EL (cell line): Measurements from ENCODE around the gene DOCK4.

Experiments
- DNase-seq: peaks from one replicate; pipeline ENCODE4 v3.0.0-alpha.2; 2016

Gene DOCK4

DNA sequence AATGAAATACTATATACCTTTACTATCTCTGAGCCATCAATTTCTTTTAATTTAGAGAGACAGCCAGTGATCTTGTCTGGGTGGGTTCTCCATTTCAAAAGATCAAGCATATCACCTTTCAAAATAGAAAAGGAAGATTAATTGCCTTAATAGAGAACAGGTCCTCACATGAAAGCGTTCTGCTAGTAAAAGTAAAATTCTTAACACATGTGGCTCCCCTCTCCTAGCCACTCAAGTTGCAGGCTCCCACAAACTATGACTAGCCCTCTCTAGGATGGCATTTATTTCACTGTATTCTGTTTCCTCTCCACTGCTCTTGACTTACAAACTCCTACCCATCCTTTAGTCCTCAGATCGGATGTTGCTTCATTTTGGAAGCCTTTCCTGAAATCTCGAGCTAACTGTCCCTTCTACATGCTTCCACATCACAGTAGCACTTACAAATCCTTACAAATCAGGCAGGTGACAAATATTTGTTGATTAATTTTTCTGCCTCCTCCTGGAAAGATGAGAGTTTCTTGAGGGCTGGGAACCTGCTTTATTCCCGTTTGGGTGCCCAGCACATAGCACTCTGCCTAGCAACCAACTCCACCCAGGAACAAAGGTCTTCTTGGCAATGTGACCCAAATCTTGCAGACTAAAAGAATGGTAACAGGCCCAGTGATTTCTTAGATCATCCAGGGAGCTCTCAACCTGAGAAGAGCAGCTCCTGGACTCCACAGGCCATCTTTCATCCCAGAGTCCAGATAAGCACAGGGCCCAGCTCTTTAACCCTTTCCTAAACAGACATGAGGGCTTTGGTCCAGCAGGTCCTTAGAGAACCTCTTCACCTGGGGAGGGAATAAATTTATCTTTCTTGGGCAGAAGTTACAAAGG lies 333.5 kb downstream of the DOCK4 start:
- no peak for DNase-seq

DNA sequence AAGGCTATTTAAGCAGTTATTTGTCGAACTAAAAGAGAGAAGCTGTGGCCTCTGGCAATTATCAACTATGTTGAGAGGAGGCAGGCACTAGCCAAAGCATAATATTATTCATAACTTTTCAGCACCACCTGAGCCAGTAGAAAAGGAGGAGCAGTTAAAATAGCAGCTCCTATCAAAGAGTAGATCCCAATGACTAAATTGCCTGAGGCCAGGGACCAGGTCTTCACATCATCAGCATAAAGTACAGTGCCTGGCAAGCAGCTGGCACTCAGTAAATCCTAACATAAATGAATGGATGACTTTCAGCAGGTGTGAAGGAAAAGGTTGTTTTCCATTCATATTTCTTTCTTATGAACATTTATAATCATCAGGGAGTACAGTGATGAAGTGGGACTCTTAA lies 334.9 kb downstream of the DOCK4 start:
- no peak for DNase-seq

DNA sequence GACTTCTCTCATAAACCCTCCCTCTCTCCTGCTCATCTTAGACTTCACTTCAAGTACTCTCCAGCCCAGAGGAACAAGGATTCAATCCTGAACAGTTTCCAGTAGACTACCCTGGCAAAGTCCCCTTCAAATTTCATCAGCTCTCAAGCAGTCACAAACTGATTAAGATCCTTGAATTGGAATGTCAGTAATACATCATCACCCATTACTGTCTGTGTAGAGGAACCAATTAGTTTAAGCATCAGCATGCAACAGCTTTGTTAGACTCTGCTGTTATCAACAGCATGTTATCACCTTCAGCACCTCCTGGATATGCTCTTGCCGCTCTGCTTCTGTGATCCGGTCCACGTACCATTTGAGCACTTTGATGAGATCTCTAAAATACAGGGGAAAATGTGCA lies 336.9 kb downstream of the DOCK4 start:
- no peak for DNase-seq

DNA sequence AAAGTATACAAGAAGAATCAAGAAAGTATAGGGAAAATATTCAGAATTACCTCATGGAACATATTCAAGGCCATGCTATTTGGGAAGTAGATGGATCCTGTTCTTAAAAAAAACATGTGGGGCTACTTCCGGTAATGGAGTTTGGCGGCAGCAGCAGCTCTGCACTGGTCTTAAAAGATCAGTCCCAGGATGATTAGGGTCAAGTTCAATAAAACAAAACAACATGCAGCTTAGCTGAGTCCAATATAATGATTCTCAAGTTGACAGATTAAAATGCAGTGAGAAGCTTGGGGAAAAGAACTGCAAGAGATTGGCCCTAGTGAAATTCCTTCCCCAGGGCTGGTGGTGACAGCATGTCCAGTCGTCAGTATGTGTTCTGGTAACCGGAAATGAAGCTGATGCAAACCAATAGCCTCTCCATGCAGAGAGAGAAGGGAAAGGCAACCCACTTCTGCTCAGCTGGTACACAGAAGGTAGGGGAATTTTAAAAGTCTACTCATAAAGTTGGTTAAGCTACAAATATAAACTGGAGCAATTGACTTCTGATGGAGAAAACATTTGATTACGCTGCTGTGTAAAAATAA lies 338.8 kb downstream of the DOCK4 start:
- no peak for DNase-seq

DNA sequence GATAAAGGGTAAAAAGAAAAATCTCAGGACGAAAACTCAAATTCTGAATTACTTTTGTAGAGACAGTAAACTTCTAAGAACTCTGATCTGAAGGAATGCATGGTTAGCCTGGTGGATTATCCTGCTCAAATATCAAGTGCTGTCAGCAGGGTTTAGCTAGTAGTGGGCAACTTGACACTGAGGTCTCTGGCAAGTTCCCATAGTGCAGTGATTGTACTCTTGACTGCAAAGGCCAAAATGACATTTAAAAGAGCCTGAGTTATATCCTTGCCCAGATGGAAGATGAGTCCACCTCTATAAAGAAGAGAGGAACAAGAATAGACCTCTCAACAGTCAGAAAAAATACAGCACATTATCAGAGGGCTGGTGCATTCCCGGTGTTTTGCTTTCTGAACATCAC lies 339.4 kb downstream of the DOCK4 start:
- no peak for DNase-seq

DNA sequence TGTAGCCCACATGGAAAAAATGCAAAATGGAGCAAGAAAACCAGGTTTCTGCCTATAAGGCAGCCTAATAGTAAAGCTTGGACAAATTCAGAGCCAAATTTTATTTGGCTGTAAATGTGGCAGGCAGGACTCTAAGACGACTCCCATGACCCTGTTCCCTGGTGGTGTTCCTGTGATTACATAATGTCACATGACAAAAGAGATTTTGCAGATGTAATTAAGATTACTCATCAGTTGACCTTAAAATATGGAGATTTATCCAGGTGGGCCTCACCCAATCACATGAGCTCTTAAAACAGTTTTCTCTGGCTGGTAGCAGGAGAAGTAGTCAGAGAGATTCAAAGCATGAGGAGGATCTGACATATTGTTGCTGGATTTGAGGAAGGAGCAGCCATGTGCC lies 340.8 kb downstream of the DOCK4 start:
- DNase-seq, result no peak

DNA sequence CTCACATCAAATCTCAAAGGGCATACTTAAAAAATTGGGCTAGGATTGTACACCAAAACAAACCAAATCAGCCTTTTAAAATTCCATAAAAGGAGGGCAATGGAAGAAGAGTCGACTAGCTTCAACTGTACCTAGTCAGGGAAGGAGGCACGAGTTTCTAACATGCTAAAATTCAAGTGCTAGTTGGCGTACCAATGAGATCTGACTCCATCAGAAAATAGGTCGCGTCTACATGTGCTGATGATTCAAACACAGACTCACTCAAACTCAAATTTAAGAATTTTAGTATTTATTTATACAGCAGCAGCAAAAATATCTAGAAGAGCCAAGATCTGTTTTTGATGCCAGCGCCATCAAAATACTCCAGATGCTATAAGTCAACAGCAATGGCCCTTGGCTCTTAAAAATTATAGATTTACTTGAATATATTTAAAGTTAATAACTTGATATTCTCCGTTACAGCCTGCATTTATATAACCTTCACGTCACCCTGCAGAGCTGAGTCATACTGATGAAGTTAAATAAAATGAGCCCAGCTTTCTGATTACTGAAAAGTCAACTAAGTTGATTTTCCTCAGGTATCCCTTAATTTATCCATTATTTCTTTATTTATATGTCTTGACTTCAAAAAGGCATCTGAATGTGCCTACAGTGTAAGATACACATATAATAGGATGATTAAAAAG lies 341.8 kb downstream of the DOCK4 start:
- no peak for DNase-seq

DNA sequence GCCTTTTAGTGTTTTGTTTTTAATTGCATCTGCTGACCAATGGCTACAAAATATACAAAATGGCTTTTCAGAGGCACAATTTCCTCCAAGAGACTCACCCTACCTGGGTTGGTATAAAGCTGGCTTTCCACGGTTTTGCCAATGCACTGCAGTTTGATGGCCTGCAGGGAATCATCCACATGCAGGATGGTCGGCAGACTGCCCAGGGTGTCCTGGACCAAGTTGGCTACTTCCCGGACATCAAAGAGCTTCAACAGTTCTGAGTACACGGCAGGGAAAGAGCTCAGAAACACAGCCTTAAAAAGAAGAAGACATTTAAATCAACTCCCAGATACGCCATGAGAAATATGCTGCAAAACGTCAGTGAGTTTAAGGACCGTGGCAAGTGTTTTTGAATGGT lies 342.9 kb downstream of the DOCK4 start:
- DNase-seq, result no peak

DNA sequence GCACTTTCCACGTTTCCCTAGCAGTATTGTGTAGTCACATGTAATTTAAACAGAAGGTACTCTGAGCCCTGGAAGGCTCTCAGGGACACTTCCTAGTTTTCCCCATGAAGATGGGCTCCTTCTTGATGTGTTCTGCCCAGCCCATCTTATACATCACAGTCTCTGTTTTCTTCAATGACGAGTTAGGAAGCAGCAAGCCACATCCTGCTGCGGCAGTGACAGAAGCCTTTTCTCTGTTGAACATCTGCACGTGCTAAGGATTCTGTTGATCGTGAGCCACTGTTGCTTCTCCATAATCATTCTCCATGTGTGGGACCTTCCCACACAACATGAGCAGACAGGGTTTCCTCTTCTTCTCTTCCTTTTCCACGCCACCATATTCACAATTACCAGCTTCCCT lies 346.0 kb downstream of the DOCK4 start:
- DNase-seq, result no peak

DNA sequence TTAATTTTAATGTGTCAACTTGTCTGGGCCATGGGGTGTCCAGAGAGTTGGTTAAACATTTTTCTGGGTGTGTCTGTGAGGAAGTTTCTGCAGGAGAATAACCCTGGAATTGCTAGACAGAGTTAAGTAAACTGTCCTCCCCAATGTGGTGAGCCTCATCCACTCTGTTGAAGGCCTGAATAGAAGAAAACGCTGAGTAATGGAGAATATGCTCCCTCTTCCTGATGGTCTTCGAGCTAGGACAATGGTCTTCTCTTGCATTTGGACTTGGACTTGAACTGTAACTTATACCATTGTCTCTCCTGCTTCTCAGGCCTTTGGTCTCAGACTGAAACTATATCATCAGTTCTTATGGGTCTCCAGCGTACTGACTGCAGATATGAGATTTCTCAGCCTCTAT lies 347.9 kb downstream of the DOCK4 start:
- no peak for DNase-seq

DNA sequence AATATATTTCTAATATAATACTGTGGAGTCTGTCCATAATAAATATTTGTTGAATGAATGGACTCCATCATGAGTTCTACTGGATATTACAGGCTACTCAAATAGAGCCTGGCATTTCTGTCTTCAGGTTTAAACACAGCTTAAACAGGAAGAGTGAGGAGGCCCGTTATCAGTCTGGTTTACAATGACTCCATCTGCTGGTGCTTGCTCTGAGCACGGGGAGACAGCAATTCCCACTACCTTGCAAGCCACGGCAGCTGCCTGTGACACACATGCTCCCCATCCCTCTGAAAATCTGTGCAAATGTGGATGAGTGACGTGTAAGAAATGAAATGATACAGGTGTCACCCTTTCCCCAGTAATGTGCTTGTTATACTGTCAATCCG lies 350.4 kb downstream of the DOCK4 start:
- peak; percentile 17 for DNase-seq

DNA sequence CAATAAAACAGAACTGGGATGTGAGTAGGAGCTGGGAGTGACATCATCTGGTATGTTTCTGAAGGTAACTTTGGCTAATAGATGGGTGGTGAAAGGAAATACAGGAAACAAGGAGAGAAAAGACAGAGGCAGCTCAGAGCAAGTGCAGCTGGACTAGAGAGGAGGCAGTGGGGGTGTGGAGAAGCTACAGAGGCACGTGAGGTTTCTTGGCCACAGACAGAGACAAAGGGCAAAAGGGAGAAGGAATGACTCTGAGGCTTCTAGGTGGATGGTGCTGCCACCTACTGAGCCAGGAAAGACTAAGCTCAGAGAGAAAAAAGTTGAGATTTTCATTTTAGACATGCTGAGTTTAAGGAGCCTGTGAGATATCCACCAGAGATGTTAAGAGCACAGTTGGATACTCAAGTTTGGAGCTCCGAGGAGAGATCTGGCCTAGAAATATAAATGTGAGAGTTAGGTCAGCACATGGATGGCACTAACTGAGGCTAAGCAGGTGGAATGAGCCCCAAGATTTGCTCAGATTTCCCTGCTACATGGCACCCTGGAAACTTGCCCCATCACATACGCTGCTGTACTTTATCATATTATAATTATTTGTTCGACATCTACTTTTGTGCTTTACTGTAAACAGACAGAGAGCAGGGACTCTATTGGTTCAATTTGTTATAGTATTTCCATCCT lies 350.9 kb downstream of the DOCK4 start:
- DNase-seq, result peak; percentile 72

DNA sequence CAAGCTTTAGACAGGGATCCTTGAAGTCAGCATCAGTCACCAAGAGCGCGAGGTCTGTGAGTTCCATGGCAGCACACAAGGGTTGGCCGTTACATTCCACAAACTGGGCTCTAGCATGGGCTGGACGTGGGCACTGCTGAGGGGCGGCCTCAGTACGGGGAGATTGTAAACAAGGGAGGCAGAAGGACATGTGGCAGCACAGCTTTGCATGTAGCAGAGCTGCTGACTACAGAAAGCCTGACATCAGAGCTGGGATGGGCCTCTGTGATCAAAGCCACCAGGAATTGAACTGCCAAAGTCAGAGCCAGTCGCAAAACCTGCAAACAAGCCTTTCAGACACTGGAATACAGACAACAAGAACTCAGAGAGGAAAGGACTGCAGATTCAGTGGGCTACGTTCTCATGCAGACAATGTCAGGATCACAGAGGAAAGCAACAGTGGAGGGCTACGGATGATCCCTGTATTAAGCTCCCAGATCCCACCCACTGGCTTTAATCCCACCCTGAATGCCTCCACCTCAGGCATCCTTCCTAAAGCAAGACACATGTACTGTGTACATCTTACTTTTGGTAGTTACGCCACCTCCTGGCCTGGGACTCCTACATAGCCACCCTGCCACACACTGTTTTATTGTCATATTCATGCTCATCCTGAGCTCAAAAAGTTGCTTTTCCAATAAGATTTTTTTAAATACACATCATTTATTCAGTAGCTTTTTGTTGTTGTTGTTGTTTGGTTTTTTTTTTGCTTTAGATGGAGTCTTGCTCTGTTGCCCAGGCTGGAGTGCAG lies 352.8 kb downstream of the DOCK4 start:
- no peak for DNase-seq

DNA sequence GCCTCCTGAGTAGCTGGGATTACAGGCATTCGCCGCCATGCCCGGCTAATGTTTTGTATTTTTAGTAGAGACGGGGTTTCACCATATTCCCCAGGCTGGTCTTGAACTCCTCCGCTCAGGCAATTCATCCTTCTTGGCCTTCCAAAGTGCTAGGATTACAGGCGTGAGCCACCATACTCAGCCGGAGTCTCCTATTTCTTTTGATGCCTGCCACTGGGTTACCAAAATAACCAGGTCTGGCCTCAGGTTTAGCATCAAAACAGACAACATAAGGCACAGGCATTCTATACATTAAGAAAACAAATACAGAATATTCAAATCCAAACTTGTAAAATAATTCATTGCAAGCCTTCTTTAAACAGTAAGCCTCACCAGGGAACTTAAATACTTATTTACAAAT lies 354.1 kb downstream of the DOCK4 start:
- DNase-seq, result no peak

DNA sequence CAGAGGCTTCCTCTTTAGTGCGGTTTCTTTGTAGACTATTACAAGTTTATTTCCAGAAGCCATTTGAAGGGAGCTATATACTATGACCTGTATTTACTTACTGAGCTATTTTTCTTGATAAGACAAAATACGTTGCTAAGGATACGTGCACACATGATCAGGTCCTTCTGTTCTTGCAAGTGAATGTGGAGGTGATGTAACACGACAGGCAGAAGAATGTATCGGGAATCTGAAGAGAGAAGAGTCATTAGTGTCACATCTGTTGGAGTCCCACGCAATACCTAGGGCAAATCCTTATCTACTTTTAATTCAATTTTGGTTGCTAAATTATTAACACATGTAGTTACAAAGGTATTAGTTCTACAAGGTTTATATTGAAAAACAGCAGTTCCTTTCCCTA lies 359.3 kb downstream of the DOCK4 start:
- no peak for DNase-seq

DNA sequence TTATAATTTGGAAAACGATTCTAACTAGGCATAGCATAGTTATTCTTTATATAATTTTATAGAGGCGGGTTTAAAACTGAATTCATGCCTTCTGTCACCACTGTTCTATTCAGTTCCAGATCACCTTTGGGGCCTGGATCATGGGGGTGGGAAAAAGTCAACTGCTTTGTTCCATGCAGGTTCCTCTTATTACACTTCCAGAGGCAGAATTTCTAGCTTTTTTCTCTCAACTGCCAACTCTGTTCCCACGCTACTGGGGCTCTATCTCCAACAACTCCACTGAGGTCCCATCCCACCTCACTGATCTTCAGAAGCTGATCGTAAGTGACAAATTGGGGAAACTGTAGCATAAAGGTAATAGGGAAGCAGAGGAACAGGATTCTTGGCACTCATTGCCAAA lies 360.3 kb downstream of the DOCK4 start:
- DNase-seq, result no peak

DNA sequence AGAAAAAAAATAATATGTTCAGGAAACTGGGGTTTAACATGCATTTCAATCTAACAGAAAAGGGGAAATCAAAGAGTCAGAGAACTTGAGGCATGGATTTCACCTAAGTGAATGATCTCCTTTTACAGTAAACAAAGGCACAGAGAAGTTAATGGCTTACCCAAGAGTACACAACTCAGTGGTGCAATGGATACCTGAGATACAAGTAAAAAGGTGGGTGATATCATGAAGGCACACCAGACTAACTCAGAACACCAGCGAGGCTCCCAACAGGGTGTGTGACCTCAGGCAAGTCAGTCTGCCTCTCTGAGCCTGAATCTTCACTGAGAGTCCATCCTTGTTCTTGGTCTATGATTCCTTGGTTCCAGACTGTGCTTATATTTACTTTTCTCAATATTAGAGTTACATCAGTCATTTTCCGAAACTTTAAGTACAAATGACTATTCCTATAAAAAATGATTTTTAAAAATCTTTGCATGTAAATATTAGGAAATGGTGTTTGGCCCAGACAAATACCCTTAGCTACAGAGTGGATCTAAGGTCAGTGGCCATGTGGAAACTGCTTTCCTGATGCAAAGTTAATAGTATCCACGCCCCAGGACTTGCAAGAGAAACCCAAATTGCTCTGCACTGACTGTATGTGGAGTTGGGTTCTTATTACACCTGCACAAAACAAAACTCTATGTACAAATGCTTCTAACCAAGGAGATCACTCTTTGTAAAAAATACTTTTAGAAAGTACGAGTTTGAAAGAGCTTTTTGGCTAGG lies 361.1 kb downstream of the DOCK4 start:
- no peak for DNase-seq

DNA sequence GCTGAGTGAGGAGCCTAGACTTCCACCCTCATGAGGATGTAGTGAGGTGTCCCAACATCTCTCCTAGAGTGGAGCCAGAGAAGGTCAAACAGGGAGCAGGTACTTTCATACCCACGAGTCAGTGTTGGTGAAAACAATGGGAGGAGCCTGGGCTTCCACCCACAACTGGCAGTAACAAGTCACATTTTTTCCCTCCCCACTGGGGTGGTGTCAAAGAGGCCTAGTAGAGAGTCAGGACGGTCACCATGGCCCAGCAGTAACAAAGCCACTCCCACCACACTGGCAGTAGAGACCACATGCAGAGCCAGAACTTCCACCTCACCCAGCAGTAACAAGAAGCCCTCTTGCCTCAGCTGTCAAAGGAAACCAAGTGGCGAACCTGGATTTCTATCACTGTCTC lies 363.7 kb downstream of the DOCK4 start:
- DNase-seq, result no peak

DNA sequence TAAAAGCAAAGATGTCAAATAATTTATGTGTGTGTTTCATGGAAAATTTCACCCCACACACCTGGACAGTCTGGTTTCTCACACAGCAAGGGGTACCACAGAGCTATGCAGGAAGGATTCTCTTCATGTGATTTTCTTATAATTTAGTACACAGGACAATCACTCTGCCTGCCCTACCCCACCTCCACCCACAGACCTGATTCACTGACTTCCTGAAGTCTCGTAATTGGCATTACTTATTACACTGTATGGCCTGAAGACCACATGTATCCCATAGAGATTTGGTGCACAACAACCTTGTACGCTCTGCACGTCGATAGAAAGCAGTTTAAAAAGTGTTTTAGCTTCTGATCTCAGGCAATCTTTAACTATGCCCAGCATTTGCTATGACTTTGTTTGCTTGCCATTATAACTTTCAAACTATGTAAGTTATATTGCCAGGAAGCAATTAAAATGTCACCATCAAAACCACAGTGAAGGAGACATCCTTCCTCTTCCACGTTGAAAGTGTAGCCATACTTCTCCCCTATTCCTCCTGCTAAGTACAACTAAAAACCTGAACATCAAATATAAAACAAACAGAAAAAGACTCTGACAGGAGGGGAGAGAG lies 364.5 kb downstream of the DOCK4 start:
- DNase-seq, result no peak

DNA sequence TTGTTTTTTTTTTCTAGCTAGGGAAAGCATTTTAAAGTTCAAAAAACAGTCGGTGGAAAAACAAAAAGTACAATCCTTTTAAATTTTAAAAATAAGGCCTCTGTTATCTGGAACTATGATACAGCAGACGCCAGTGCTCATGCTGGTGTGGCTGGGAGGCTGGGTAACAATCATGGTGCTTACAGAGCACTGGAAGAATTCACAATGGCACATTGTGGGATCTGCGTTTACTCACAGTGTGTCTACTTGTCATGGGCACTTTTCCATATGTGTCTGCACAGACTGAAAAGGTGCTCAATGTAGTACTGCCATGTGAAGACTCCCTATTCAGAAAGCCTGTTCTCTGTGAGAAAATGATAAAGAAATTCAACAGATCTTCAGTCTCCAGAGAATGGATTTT lies 365.7 kb downstream of the DOCK4 start:
- DNase-seq, result no peak

DNA sequence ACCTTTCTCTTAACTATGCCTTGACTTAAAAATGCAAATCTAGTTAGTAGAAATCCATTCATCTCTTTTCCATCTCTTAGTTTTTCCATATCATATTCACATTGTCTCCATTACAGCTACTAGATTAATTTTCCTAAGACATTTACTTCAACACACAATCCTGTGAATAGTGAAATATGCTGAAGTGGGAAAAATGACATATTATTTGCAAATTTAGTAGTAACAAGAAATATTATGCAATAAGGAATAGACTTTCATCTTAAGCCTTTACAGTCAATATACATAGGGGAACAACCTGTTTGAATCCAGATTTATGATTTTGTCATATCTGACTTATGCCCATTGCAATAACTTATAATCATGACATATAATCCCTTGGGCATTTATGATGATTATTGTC lies 366.9 kb downstream of the DOCK4 start:
- no peak for DNase-seq

DNA sequence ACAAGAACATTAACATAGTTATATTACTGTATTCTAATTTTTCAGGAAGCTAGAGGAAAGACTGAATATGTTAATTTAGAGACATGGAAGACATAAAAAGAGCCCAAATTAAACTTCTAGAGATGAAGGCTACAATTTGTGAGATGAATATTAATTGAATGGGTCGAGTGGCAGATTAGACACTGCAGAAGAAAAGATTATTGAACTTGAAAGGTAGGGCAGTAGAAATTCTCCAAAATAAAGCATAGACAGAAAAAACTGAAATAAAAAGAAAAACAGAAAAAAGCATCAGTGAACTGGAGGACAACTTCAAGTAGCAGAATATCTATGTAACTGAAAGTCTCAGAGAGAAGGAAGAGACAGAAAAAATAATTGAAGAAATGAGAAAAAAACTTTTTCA lies 369.6 kb downstream of the DOCK4 start:
- no peak for DNase-seq
